Adipocyte (in vitro differentiated cells): Measurements from ENCODE around the gene EFHD2.
"Not testable (repeated sequence)": the region's sequence is repeated elsewhere in the genome, so short reads cannot be mapped to it uniquely, and the experiment has no call there.

Experiments used
- DNase-seq: peaks from one replicate; pipeline ENCODE4 v3.0.0-alpha.2; 2015; ENCODE audit warnings: low read depth
- H3K27me3 ChIP-seq: replicated peaks from 2 replicates; pipeline ENCODE4 v1.7.0; 2013; ENCODE audit warnings: mild to moderate bottlenecking, low read length, moderate library complexity; ENCODE audit not compliant: control insufficient read depth, insufficient read depth
- H3K36me3 ChIP-seq: 2 replicates; pipeline ENCODE4 v1.7.0; 2013; ENCODE audit warnings: low read length, mild to moderate bottlenecking, moderate library complexity; ENCODE audit not compliant: control insufficient read depth, insufficient read depth, severe bottlenecking
- H3K4me1 ChIP-seq: 2 replicates; pipeline ENCODE4 v1.7.0; 2013; ENCODE audit warnings: mild to moderate bottlenecking, low read length, moderate library complexity; ENCODE audit not compliant: control insufficient read depth, insufficient read depth
- H3K4me3 ChIP-seq: 2 replicates; pipeline ENCODE4 v1.7.0; 2013; ENCODE audit warnings: mild to moderate bottlenecking, low read length, moderate library complexity
- H3K9ac ChIP-seq: 2 replicates; pipeline ENCODE4 v1.7.0; 2013; ENCODE audit warnings: mild to moderate bottlenecking, low read length, moderate library complexity
- H3K9me3 ChIP-seq: 2 replicates; pipeline ENCODE4 v1.7.0; 2013; ENCODE audit warnings: mild to moderate bottlenecking, low read length, moderate library complexity; ENCODE audit not compliant: control insufficient read depth

The EFHD2 gene

GRCh38 chr1:15426492-15427279, 17.0 kb downstream of the EFHD2 start:
- no peaks in the 10 kb centered on the region for H3K9me3 ChIP-seq
- H3K27me3 ChIP-seq = no peaks in the 10 kb centered on the region
- DNase-seq = peak; percentile 49
- H3K36me3 ChIP-seq = no peaks in the 10 kb centered on the region
- H3K4me3 ChIP-seq = no peak overlapping the region
- H3K4me1 ChIP-seq = peaks cover 2% of the 10 kb centered on the region
- H3K9ac ChIP-seq = no peak overlapping the region

DNA sequence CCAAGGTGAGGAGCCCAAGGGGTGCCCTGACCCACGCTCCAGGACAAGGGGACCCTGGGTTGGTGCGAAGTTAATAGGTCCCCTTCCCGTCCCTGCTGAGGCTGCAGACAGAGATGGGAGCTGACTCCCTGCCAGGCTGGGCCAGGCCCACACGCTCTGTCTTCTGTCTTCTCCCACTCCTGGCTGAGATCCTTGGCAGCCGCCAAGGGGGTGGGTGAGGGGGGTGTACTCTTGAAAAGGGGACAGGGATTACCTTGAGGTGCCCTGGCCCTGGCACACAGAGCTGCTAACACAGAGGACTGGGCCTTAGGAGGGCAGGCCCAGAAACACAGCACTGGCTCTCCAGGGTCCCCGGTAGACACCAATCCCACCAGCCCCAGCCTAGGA, 17.6 kb downstream of the EFHD2 start:
- H3K4me1 ChIP-seq = no peaks in the 10 kb centered on the region
- no peaks in the 10 kb centered on the region for H3K27me3 ChIP-seq
- no peak overlapping the region for H3K4me3 ChIP-seq
- no peak overlapping the region for H3K9ac ChIP-seq
- no peak for DNase-seq
- H3K9me3 ChIP-seq = no peaks in the 10 kb centered on the region
- H3K36me3 ChIP-seq = no peaks in the 10 kb centered on the region

DNA sequence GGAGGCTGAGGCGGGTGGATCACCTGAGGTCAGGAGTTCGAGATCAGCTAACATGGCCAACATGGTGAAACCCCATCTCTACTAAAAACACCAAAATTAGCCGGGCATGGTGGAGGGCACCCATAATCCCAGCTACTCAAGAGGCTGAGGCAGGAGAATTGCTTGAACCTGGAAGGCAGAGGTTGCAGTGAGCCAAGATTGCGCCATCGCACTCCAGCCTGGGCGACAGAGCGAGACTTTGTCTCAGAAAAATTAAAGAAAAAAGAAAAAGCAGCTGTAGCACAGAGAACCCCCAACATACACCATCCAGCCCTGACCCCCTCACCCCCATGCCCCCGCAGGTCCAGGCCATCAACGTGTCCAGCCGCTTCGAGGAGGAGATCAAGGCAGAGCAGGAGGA, 18.6 kb downstream of the EFHD2 start:
- not testable (repeated sequence) for H3K4me3 ChIP-seq, H3K9ac ChIP-seq, H3K36me3 ChIP-seq, DNase-seq, H3K4me1 ChIP-seq, H3K27me3 ChIP-seq, H3K9me3 ChIP-seq

DNA sequence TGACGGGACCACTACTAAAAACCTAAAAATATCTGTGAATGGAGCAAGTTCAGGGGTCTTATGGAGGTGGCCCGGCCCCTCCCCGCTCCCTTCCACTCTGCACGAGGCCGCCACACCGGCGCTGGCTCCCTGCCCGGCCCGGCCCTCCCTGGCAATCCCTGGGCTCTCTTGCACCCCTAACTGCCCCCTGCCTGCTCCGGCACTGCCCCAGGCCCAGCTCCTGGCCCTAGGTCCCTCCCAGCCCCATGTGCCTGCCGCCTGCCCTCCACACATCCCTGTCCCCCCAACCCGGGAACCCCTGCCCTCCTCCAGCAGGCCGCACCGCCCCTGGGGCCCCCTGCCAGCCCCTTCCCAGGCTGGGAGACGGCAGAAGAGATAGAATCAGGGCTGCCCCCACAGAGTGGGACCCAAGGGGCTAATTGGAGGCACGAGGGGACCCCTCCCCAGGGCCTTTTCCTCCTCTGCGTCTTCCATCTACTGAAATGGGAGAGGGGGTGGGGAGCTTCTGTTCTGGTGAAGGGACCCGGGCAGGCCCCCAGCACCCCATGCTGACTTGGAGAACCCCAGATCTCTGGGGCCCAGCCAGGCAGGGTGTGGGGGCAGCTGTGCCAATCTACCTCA, 19.2 kb downstream of the EFHD2 start:
- no peak overlapping the region for H3K4me3 ChIP-seq
- H3K4me1 ChIP-seq = no peaks in the 10 kb centered on the region
- no peak for DNase-seq
- H3K27me3 ChIP-seq = no peaks in the 10 kb centered on the region
- no peaks in the 10 kb centered on the region for H3K36me3 ChIP-seq
- no peak overlapping the region for H3K9ac ChIP-seq
- H3K9me3 ChIP-seq = no peaks in the 10 kb centered on the region

DNA sequence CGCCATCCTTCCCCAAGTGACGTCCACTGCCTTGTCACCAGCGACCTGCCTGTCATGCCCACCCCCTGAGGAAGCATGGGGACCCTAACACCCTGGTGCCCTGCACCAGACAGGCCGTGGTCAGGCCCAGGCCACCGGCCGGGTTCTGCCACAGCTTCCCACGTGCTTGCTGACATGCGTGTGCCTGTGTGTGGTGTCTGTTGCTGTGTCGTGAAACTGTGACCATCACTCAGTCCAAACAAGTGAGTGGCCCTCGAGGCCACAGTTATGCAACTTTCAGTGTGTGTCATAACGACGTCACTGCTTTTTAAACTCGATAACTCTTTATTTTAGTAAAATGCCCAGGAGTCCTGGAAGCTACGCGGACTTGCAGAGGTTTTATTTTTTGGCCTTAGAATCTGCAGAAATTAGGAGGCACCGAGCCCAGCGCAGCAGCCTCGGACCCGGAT, 20.0 kb downstream of the EFHD2 start:
- Histone ChIP-seq H3K4me1 (peaks cover under 1% of the 10 kb centered on the region), H3K9ac (no peak overlapping the region), H3K27me3 (no peaks in the 10 kb centered on the region), H3K4me3 (no peak overlapping the region), H3K36me3 (no peaks in the 10 kb centered on the region), H3K9me3 (no peaks in the 10 kb centered on the region)
- peak; percentile 56 for DNase-seq

GRCh38 chr1:15430787-15431570, 21.3 kb downstream of the EFHD2 start:
- H3K9me3 ChIP-seq = no peaks in the 10 kb centered on the region
- no peak overlapping the region for H3K4me3 ChIP-seq
- DNase-seq = peak; percentile 75
- no peaks in the 10 kb centered on the region for H3K36me3 ChIP-seq
- H3K4me1 ChIP-seq = peaks cover 10% of the 10 kb centered on the region
- no peaks in the 10 kb centered on the region for H3K27me3 ChIP-seq
- no peak overlapping the region for H3K9ac ChIP-seq

GRCh38 chr1:15431571-15431948, 21.9 kb downstream of the EFHD2 start:
- no peaks in the 10 kb centered on the region for H3K9me3 ChIP-seq
- no peaks in the 10 kb centered on the region for H3K36me3 ChIP-seq
- no peaks in the 10 kb centered on the region for H3K27me3 ChIP-seq
- DNase-seq = no peak
- H3K9ac ChIP-seq = no peak overlapping the region
- H3K4me3 ChIP-seq = no peak overlapping the region
- peaks cover 10% of the 10 kb centered on the region for H3K4me1 ChIP-seq

DNA sequence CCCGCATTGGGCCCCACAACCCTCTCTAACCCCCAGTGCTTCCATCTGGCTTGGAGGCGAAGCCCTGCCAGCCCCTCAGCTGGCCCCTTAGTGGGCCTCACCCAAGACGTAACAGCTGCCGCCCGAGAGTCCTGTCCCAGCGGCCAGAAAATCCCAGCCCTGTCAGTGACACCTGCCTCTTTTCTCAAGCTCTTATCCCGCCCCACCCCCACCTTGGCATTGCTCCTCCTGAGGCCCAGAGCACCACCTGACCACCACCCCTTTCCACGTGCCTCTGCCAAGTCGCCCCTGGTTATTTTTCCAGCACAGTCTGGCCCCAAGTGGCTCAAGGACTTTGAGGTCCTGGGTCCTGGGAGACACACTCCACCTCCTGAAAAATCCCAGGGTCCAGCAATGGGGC, 22.6 kb downstream of the EFHD2 start:
- no peak overlapping the region for H3K4me3 ChIP-seq
- DNase-seq = no peak
- no peaks in the 10 kb centered on the region for H3K36me3 ChIP-seq
- no peaks in the 10 kb centered on the region for H3K27me3 ChIP-seq
- peaks cover 10% of the 10 kb centered on the region for H3K4me1 ChIP-seq
- no peak overlapping the region for H3K9ac ChIP-seq
- H3K9me3 ChIP-seq = no peaks in the 10 kb centered on the region

DNA sequence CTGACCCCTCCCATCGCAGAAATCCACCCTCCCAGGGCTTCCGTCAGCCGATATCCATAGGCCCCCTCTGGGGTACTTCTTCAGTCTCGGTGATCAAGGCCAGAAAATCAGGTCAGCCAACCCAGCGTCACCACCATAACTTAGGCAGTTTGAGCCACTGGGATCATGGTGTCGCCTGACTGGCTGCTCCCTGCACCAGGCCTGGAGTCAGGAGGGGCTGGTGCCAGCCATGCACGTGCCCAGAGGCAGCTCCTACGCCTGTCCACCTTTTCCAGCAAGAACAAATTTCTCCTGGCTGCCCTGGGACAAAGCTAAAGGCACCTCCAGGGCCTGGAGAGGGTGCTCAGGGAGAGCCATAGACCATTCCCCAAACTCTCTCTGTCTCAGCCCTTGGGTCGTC, 23.8 kb downstream of the EFHD2 start:
- no peaks in the 10 kb centered on the region for H3K27me3 ChIP-seq
- no peak for DNase-seq
- H3K36me3 ChIP-seq = no peaks in the 10 kb centered on the region
- H3K4me3 ChIP-seq = no peak overlapping the region
- H3K9me3 ChIP-seq = no peaks in the 10 kb centered on the region
- H3K4me1 ChIP-seq = peaks cover 10% of the 10 kb centered on the region
- no peak overlapping the region for H3K9ac ChIP-seq

DNA sequence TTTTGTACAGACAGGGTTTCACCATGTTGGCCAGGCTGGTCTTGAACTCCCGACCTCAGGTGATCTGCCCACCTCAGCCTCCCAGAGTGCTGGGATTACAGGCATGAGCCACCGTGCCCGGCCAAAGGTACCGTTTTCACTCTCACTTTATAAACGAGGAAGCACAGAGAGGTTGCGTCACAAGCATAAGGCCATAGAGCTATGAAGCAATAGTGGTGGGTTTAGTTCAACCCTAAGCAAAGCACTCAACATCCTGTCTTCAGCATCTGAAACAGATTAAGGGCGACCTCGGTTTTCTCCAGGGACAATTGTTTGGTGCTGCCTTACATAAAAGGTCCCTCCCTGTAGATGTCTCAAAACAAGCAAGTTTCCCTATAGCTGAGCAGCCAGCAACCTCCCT, 25.1 kb downstream of the EFHD2 start:
- H3K9me3 ChIP-seq, H3K27me3 ChIP-seq, H3K4me1 ChIP-seq, H3K9ac ChIP-seq, H3K36me3 ChIP-seq, H3K4me3 ChIP-seq: not testable (repeated sequence)
- peak; percentile 69 for DNase-seq

DNA sequence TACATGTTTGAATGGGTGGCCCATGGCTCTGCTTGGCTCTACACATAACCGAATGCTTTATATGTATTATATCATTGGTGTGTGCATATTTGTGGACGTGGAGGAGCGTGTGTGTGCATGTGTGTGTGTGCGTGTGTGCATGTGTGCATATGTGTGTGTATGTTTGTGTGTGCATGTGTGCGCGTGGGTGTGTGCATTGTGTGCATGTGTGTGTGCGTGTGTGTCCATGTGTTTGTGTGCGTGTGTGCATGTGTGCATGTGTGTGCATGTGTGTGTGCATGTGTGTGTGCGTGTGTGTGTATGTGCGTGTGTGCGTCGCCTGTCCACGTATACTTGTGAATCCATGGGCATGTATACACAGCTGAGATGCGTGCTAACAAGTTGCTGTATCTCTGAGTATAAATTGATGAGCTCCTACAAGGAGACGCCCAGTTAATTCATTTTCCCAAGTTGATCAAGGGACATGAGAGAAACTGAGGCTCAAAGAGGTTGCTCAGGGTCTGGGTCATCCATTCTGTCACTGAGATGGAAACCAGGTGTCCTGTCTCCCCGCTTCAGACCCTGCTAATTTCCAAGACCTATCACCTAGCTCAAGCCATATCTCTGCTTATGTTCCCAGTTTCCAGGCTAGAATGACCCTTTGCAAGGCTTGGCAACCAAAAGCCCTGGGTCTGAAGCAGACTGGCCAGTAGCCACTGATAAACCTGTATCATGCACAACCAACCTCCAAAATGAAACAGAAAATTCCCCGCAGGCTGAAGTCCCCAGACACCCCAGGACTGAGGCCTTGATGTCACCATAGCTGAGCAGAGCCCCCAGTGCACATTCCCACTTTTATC, 25.8 kb downstream of the EFHD2 start:
- H3K4me1 ChIP-seq = peaks cover 10% of the 10 kb centered on the region
- DNase-seq = no peak
- no peak overlapping the region for H3K4me3 ChIP-seq
- H3K36me3 ChIP-seq = no peaks in the 10 kb centered on the region
- no peak overlapping the region for H3K9ac ChIP-seq
- no peaks in the 10 kb centered on the region for H3K9me3 ChIP-seq
- no peaks in the 10 kb centered on the region for H3K27me3 ChIP-seq
